ENCODE results near the gene CYBRD1.

DNA sequence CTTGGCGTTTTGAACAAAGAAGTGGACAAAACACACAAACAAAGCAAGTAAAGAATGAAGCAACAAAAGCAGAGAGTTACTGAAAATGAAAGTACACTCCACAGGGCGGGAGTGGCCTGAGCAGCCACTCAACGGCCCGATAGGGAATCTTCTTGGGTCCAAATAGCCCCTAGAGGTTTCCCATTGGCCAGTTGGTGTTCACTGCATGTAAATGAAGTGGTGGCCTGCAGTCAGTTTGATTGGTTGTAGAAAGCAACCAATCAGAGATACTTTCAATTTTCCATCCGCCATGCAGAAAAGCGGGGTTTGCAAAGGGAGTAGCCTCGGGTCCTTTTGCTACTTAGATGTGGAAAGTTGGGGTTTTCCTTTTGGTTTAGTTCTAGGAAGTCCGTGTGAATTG is 31.6 kb downstream of the CYBRD1 start:
- no peak for TF ChIP-seq CTCF (IDR thresholded peaks at IDR 0.05)
- no peak for TF ChIP-seq POLR2A (IDR thresholded peaks at IDR 0.05)

Measured in esophagus squamous epithelium (tissue), 4 donors.